ENCODE measurements around the gene C15orf62.

The C15orf62 gene

GRCh38 chr15:40747685-40748631, 21.8 kb upstream of the C15orf62 start:
- DNase-seq (ENCODE audit: extremely low read depth, low read depth): no peak
- no peak for TF ChIP-seq CTCF (IDR thresholded peaks at IDR 0.05; ENCODE audit: low read depth, low read length)

GRCh38 chr15:40749151-40749630, 20.6 kb upstream of the C15orf62 start:
- DNase-seq (ENCODE audit: extremely low read depth, low read depth): no peak
- TF ChIP-seq CTCF (IDR thresholded peaks at IDR 0.05; ENCODE audit: low read depth, low read length): no peak

GRCh38 chr15:40750885-40751284, 18.9 kb upstream of the C15orf62 start:
- DNase-seq (ENCODE audit: extremely low read depth, low read depth): no peak

GRCh38 chr15:40751745-40752144, 18.0 kb upstream of the C15orf62 start:
- no peak for DNase-seq (ENCODE audit: extremely low read depth, low read depth)
- no peak for TF ChIP-seq CTCF (IDR thresholded peaks at IDR 0.05; ENCODE audit: low read depth, low read length)

More at GRCh38 chr15:40750885-40751284, 18.9 kb upstream of the C15orf62 start:
- TF ChIP-seq CTCF (IDR thresholded peaks at IDR 0.05; ENCODE audit: low read depth, low read length): no peak

- no peak for TF ChIP-seq CTCF (IDR thresholded peaks at IDR 0.05; ENCODE audit: low read depth, low read length)
- DNase-seq (ENCODE audit: extremely low read depth, low read depth): no peak
Observed at GRCh38 chr15:40754574-40754882, 15.3 kb upstream of the C15orf62 start.

GRCh38 chr15:40754883-40755811, 14.6 kb upstream of the C15orf62 start, which contains the start of gene RMDN3:
RMDN3 (minus strand) TSS chr15:40755254; CDS start chr15:40754783, 471 bp downstream.
- TF ChIP-seq CTCF (IDR thresholded peaks at IDR 0.05; ENCODE audit: low read depth, low read length): no peak
- DNase-seq (ENCODE audit: extremely low read depth, low read depth): peak; percentile 64
